Adrenal gland (tissue), 5 donors: ENCODE data around the gene FES.
"Not testable (repeated sequence)": the region's sequence is repeated elsewhere in the genome, so short reads cannot be mapped to it uniquely, and the experiment has no call there.

ENCODE experiments used
- POLR2A ChIP-seq, 2 donors: fragments of 450-650 bp; IDR thresholded peaks; one replicate each; pipeline ENCODE4 v1.6.1; 2017; ENCODE audit warnings: antibody characterized with exemption in 2 of 2, mild to moderate bottlenecking in 2 of 2, moderate library complexity in 1 of 2
- TF ChIP-seq, protein P1 (sequence below), 6 experiments: fragments of 450-650 bp in 4 of 6; fragments of 200-600 bp in 2 of 6; sonication (generic) in 1 of 6; IDR thresholded peaks; 1 replicate in 5 of 6; 2 replicates in 1 of 6; pipeline versions ENCODE4 v1.5.1 to v1.8.0; 2016 to 2021; ENCODE audit warnings: antibody characterized with exemption in 6 of 6, mild to moderate bottlenecking in 2 of 6, moderate library complexity in 1 of 6
- donor health status: DM: no; HTN: no; CAD: no.

DNA sequence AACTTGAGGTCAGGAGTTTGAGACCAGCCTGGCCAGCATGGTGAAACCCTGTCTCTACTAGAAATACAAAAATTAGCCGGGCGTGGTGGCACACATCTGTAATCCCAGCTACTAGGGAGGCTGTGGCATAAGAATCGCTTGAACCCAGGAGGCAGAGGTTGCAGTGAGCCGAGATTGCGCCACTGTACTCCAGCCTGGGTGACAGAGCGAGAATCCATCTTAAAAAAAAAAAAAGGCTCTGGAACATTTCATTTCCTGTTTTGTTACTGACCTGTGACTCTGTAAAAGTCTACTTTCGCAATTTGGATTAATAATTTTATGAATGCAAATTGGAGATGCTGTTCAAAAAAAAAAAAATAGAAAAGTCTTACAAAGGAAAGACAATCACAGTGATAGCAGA, 43.8 kb downstream of the FES start:
- TF ChIP-seq, protein P1, sequence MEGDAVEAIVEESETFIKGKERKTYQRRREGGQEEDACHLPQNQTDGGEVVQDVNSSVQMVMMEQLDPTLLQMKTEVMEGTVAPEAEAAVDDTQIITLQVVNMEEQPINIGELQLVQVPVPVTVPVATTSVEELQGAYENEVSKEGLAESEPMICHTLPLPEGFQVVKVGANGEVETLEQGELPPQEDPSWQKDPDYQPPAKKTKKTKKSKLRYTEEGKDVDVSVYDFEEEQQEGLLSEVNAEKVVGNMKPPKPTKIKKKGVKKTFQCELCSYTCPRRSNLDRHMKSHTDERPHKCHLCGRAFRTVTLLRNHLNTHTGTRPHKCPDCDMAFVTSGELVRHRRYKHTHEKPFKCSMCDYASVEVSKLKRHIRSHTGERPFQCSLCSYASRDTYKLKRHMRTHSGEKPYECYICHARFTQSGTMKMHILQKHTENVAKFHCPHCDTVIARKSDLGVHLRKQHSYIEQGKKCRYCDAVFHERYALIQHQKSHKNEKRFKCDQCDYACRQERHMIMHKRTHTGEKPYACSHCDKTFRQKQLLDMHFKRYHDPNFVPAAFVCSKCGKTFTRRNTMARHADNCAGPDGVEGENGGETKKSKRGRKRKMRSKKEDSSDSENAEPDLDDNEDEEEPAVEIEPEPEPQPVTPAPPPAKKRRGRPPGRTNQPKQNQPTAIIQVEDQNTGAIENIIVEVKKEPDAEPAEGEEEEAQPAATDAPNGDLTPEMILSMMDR (IDR thresholded peaks at IDR 0.05), result not testable (repeated sequence)
- not testable (repeated sequence) for TF ChIP-seq POLR2A (IDR thresholded peaks at IDR 0.05)
